WTC11 (cell line): ENCODE results near the gene MED10. TPM values are rescaled to one million over a fixed set of nuclear protein-coding genes. Genes with fewer than 3 reads are reported as not detected.

Experiments used
- ATAC-seq: fragments of 200-7000 bp; cut with Tn5 transposase; 2 replicates; pipeline ENCODE4 v1.10.0; 2021; ENCODE audit warnings: mild to moderate bottlenecking, moderate library complexity
- CTCF ChIA-PET: fragments of 300-600 bp; sonication (Branson Sonifier 250); formaldehyde crosslinking; loops from one replicate; lab custom pipeline; 2021; ENCODE audit warnings: antibody characterized with exemption; lab: Charles Lee
- POLR2A ChIA-PET: fragments of 350-600 bp; sonication (Branson Sonifier 250); formaldehyde crosslinking; loops from one replicate; lab custom pipeline; 2021; ENCODE audit warnings: antibody characterized with exemption; lab: Charles Lee
- DNase-seq: peaks from one replicate; pipeline ENCODE4 v3.0.0; 2021; ENCODE audit warnings: low spot score
- H3K27ac Mint-ChIP-seq: 2 replicates; pipeline ENCODE4 v1.8.0; 2021; ENCODE audit warnings: mixed read lengths
- H3K27me3 Mint-ChIP-seq: 2 replicates; pipeline ENCODE4 v1.8.0; 2021; ENCODE audit warnings: low read depth, mild to moderate bottlenecking, moderate library complexity, mixed read lengths
- H3K36me3 Mint-ChIP-seq: 2 replicates; pipeline ENCODE4 v1.8.0; 2021; ENCODE audit warnings: mixed read lengths
- H3K4me1 Mint-ChIP-seq: 2 replicates; pipeline ENCODE4 v1.8.0; 2022; ENCODE audit warnings: mixed read lengths
- H3K4me3 Mint-ChIP-seq: 2 replicates; pipeline ENCODE4 v1.8.0; 2021; ENCODE audit warnings: mild to moderate bottlenecking, moderate library complexity, mixed read lengths
- H3K9me3 Mint-ChIP-seq: 2 replicates; pipeline ENCODE4 v1.8.0; 2021; ENCODE audit warnings: mixed read lengths
- ARID4B ChIP-seq: sonication (generic); formaldehyde crosslinking; IDR thresholded peaks from 2 replicates; pipeline ENCODE4 v1.8.0; 2023; ENCODE audit warnings: missing genetic modification reagents, mild to moderate bottlenecking, borderline replicate concordance
- HMGA2 ChIP-seq: fragments of 250-450 bp; sonication (Bioruptor Pico); IDR thresholded peaks from 2 replicates; pipeline ENCODE4 v1.4.0; 2021; ENCODE audit warnings: mild to moderate bottlenecking, moderate library complexity
- MLX ChIP-seq: sonication (generic); formaldehyde crosslinking; IDR thresholded peaks from 2 replicates; pipeline ENCODE4 v1.8.1; 2023; ENCODE audit warnings: mild to moderate bottlenecking, missing genetic modification reagents, moderate library complexity
- MXD4 ChIP-seq: fragments of 250-450 bp; sonication (Bioruptor Pico); IDR thresholded peaks from 2 replicates; pipeline ENCODE4 v1.8.0; 2021; ENCODE audit warnings: mild to moderate bottlenecking, moderate library complexity, borderline replicate concordance
- MYBL2 ChIP-seq: sonication (generic); formaldehyde crosslinking; IDR thresholded peaks from 2 replicates; pipeline ENCODE4 v1.8.1; 2023; ENCODE audit warnings: mild to moderate bottlenecking, moderate library complexity, missing genetic modification reagents
- RORB ChIP-seq: fragments of 250-450 bp; sonication (Bioruptor Pico); IDR thresholded peaks from 2 replicates; pipeline ENCODE4 v1.9.0; 2021; ENCODE audit warnings: mild to moderate bottlenecking
- SMAD3 ChIP-seq: sonication (generic); formaldehyde crosslinking; IDR thresholded peaks from 2 replicates; pipeline ENCODE4 v1.8.0; 2022; ENCODE audit warnings: missing genetic modification reagents, mild to moderate bottlenecking, borderline replicate concordance
- SMAD4 ChIP-seq: sonication (generic); formaldehyde crosslinking; IDR thresholded peaks from 2 replicates; pipeline ENCODE4 v1.8.0; 2022; ENCODE audit warnings: mild to moderate bottlenecking, missing genetic modification reagents
- STAT6 ChIP-seq: sonication (generic); formaldehyde crosslinking; conservative IDR thresholded peaks from 2 replicates; pipeline ENCODE4 v1.8.1; 2023; ENCODE audit warnings: mild to moderate bottlenecking, low read depth, missing genetic modification reagents, moderate library complexity
- USF1 ChIP-seq: sonication (generic); formaldehyde crosslinking; IDR thresholded peaks from 2 replicates; pipeline ENCODE4 v1.8.0; 2022; ENCODE audit warnings: mild to moderate bottlenecking, missing genetic modification reagents
- ZMAT4 ChIP-seq: fragments of 250-450 bp; sonication (Bioruptor Pico); IDR thresholded peaks from 2 replicates; pipeline ENCODE4 v1.9.0; 2021; ENCODE audit warnings: mild to moderate bottlenecking
- ZNF263 ChIP-seq: sonication (generic); formaldehyde crosslinking; IDR thresholded peaks from 2 replicates; pipeline ENCODE4 v1.8.1; 2022; ENCODE audit warnings: low read depth, mild to moderate bottlenecking, moderate library complexity, missing genetic modification reagents
- ZNF396 ChIP-seq: fragments of 250-450 bp; sonication (Bioruptor Pico); IDR thresholded peaks from 2 replicates; pipeline ENCODE4 v1.8.0; 2021; ENCODE audit warnings: mild to moderate bottlenecking, moderate library complexity, borderline replicate concordance
- ZNF512 ChIP-seq: sonication (generic); formaldehyde crosslinking; IDR thresholded peaks from 2 replicates; pipeline ENCODE4 v1.8.1; 2022; ENCODE audit warnings: missing genetic modification reagents, borderline replicate concordance
- total RNA-seq: library from RNA; stranded (reverse); gene quantifications from 3 replicates; pipeline ENCODE4 v1.2.3, GENCODE V29; 2021

MED10 gene
- total RNA-seq, 1 experiment from 2014 or later: 17.2 TPM

GRCh38 chr5:6419340-6419852 is 41.0 kb upstream of the MED10 start:
- H3K4me3 Mint-ChIP-seq: no peak overlapping the region
- TF ChIP-seq ARID4B (CRISPR knock-in tag) (no peak), USF1 (CRISPR knock-in tag) (no peak), SMAD4 (CRISPR knock-in tag) (no peak), HMGA2 (CRISPR knock-in tag) (no peak), MLX (CRISPR knock-in tag) (no peak), MXD4 (CRISPR knock-in tag) (no peak), SMAD3 (CRISPR knock-in tag) (no peak), STAT6 (CRISPR knock-in tag) (no peak), ZMAT4 (CRISPR knock-in tag) (no peak), MYBL2 (CRISPR knock-in tag) (no peak), ZNF263 (CRISPR knock-in tag) (no peak), RORB (CRISPR knock-in tag) (no peak), ZNF396 (no peak), ZNF512 (CRISPR knock-in tag) (no peak)
- CTCF ChIA-PET: no interaction called here
- DNase-seq (no peak), ATAC-seq (no peak)
- peaks cover 23% of the 10 kb centered on the region for H3K9me3 Mint-ChIP-seq
- no peaks in the 10 kb centered on the region for H3K4me1 Mint-ChIP-seq
- H3K27me3 Mint-ChIP-seq: peaks cover 4% of the 10 kb centered on the region
- no peak overlapping the region for H3K27ac Mint-ChIP-seq
- H3K36me3 Mint-ChIP-seq: no peaks in the 10 kb centered on the region
- POLR2A ChIA-PET: no interaction called here
